ENCODE results near the gene CHCHD1.
"Not testable (repeated sequence)": the region's sequence is repeated elsewhere in the genome, so short reads cannot be mapped to it uniquely, and the experiment has no call there.

Gene CHCHD1

DNA sequence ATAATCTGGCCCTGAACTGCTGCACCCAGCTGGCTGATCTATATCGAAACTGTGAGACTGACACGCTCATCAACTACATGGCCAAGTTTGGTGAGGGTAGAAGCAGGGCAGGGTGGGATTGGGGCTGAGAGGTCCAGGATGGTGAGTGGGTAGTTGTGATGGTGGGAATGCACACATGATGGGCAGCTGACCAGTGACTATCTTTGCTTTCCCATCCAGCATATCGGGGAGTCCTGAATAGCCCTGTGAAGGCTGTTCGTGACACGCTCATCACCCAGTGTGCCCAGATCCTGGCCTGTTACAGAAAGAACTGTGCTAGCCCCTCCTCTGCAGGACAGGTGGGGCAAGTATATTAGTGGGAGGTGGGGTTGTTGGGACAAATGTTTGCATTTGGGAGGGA lies 12.5 kb upstream of the CHCHD1 start:
- no peak for DNase-seq

DNA sequence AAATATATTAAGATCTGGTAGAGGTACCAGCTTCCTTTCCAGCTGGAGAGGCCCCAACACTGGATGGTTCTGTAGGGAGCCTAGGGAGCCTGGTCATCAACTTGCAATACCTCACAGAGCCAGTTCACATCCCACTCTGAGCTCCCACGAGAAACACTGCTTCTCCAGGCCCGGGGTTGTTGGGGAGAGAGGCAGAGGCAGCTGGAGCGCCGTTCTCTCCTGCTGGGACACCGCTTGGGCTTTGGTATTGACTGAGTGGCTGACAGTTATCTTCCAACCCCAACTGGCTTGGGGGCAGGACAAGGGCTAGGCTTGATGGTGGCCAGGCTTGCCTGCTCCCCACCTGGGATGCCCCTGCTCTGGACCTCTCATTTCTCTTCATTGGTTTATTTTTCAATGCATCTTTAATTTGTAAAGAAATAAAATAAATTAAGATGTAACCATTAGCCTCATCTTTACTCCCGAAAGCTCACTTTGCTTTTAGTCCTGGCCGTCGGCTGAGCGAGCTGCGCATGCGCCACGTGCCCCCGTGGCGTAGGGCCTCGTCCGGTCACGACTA lies 10.0 kb upstream of the CHCHD1 start:
- DNase-seq = peak; percentile 53

DNA sequence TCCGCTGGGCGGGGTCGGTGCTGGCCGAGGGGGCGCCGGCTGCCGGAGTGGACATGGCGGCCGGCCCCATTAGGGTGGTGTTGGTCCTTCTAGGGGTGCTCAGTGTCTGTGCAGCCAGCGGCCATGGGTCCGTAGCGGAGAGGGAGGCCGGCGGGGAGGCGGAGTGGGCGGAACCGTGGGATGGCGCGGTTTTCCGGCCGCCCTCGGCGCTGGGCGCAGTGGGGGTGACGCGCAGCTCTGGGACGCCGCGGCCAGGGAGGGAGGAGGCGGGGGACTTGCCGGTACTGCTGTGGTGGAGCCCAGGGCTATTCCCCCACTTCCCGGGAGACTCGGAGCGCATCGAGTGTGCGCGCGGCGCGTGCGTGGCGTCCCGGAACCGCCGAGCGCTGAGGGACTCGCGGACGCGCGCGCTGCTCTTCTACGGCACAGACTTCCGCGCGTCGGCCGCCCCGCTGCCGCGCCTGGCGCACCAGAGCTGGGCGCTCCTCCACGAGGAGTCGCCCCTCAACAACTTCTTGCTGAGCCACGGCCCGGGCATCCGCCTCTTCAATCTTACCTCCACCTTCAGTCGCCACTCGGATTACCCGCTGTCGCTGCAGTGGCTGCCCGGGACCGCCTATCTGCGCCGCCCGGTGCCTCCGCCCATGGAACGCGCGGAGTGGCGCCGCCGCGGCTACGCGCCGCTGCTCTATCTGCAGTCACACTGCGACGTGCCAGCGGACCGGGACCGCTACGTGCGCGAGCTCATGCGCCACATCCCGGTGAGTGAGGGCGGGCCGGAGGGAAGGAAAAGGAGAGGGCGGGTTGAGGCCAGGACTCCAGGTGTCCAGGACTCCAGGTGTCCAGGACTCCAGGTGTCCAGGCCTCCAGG lies 9.3 kb upstream of the CHCHD1 start:
- no peak for DNase-seq

DNA sequence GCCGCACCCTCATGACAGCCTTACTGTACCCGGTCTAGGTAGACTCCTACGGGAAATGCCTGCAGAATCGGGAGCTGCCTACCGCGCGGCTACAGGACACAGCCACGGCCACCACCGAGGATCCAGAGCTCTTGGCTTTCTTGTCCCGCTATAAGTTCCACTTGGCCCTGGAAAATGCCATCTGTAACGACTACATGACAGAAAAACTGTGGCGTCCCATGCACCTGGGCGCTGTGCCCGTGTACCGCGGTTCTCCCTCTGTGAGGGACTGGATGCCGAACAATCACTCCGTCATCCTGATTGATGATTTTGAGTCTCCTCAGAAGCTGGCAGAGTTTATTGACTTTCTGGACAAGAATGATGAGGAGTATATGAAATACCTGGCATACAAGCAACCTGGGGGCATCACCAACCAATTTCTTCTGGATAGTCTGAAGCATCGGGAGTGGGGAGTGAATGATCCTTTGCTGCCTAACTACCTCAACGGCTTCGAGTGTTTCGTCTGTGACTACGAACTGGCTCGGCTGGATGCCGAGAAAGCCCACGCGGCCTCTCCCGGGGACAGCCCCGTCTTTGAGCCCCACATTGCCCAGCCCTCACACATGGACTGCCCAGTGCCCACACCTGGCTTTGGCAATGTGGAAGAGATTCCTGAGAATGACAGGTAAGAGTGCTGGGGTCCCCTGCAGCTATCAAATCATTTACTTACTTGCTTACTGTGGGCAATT lies 8.5 kb upstream of the CHCHD1 start:
- DNase-seq = no peak

DNA sequence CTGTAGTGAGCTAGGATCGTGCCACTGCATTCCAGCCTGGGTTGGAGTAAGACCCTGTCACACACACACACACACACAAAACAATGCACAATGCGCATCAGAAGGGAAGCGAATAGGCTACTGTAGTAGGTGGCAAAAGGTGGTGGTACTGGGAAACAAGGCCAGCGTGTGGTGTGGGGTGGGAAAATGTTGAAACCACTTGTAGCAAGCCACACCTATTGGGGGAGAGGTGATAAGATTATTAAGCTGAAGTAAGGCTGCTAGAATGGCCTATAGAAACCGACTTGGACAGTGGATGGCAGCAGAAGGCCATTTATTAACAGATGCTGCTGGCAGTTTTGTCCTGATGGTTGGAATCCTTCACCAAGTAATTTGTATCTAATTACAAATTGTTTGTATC lies 7.2 kb upstream of the CHCHD1 start:
- no peak for DNase-seq

DNA sequence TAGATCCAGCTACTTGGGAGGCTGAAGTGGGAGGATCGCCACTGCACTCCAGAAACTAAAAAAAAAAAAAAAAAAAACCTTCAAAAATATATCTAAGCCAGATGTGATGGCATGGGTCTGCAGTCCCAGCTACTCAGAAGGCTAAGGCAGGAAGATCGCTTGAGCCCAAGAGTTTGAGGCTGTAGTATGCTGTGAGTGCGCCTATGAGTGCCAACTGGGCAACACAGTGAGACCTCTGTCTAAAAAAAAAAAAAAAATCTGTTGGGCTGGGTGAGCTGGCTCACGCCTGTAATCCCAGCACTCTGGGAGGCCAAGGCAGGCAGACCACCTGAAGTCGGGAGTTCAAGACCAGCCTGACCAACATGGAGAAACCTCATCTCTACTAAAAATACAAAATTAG lies 2.8 kb upstream of the CHCHD1 start:
- no peak for DNase-seq

DNA sequence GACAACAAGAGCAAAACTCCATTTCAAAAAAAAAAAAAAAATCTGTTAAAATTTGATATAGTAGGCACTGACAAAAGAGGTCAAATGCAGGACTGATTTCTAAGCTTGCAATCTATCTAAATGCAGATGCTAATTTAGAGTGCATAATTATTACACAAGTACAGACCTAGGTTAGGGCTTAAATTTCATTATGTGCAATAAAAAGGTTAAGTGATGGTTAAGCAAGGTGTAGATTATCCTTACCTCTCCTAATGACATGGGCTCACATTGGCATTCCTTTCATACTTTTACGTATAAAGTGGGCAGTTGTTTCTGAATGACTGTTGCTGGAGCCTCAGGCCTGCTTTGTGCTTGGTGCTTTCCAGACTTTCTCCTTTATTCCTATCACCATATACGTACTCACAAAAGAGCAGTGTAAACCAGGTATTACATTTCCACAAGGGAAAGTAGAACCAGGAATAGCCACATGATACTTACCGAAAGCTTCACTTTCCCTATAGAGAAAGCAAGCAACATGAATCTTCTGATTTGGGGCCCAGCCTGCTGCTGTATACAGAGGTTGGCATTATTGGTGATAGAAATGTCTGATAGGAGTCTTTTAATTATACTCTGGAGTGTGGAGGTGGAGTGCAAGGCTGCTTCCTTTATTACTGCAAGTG lies 2.2 kb upstream of the CHCHD1 start:
- no peak for DNase-seq

DNA sequence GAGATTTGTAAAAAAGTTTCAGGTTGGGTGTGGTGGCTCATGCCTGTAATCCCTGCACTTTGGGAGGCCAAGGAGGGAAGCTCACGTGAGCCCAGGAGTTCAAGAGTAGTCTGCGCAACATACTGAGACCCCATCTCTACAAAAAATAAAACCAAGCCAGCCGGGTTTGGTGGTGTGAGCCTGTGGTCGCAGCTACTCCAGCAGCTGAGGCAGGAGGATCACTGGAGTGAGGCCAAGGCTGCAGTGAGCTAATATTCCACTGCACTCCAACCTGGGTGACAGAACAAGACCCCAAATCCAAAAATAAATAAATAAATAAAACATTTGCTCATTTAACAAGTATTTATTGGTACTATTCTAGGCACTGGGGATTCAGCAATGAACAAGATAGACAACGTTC lies 1.5 kb upstream of the CHCHD1 start:
- no peak for DNase-seq

DNA sequence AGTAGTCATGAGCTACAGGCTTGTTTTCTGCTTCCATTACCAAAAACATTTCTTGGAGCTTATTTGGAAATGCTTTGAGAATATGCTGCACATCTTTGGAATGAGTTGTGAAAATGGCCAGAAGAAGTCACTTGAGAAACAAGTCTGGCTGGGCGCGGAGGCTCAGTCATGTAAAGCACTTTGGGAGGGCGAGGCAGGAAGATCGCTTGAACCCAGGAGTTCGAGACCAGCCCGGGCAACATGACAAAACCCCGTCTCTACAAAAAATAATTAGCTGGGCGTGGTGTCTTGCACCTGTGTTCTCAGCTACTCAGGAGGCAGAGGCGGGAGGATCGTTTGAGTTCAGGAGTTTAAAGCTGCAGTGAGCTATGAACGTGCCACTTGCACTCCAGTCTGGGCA lies 882 bp upstream of the CHCHD1 start:
- DNase-seq = no peak

DNA sequence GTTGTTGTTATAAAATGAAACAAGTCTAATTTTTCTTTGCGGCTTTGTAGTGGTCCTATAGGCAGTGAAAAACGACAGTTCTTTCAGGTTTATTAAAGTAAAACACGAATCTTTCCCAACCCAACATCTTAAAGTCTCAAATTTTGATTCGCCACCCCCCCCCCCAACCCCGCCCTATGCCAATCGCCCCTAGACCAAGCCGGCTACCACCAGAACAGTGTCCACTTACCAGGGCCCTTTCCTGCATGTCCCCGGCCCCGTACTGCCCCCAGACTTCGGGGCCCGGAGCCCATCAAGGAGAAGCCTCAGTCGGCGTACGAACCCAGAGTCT lies 335 bp upstream of the CHCHD1 start:
- no peak for DNase-seq

DNA sequence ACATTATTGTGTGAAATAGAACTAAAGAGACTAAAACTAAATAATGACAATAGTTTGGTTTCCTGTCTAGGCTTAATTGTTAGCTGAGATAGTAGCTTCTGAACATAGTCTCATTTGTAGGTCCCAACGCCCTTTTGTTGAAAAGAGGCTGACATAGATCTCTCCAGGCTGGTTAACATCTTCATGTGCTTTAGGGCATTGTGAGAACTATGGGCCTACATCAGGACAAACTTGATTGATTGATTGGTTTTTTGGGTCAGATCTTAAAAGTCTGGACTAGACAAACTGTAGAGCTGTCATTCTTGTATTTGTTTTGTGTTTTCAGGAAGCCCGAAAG lies 869 bp downstream of the CHCHD1 start:
- no peak for DNase-seq

DNA sequence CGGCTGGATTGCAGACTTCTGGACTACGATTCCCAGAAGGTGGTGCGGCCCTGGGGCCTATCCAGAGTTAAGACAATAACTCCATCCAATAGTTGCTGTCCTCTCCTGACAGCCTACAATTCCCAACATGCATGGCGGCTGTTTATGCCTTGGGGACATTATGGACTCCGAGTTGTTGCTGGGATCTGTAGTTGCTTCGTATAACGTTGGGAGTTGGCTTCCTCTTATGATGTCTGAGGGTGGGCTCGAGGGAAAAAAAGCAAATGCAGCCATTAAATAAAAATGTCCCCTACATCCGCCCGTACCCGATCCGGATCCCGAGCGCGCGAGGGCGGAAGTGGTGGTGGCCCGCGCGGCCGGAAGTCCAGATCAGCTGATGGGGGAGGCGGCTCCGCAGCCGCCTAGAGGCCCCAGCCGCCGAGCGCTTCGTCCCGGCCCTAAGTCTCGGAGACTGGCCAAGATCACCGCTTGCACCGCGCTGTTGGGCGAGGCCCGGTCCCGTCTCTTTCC lies 3.4 kb downstream of the CHCHD1 start, which contains the start of gene ZSWIM8:
Gene ZSWIM8, plus strand, starts transcription at position 396 of the 510 bp plus-strand sequence. CDS start 273 bp downstream, outside the sequence.
- DNase-seq = peak; percentile 30

DNA sequence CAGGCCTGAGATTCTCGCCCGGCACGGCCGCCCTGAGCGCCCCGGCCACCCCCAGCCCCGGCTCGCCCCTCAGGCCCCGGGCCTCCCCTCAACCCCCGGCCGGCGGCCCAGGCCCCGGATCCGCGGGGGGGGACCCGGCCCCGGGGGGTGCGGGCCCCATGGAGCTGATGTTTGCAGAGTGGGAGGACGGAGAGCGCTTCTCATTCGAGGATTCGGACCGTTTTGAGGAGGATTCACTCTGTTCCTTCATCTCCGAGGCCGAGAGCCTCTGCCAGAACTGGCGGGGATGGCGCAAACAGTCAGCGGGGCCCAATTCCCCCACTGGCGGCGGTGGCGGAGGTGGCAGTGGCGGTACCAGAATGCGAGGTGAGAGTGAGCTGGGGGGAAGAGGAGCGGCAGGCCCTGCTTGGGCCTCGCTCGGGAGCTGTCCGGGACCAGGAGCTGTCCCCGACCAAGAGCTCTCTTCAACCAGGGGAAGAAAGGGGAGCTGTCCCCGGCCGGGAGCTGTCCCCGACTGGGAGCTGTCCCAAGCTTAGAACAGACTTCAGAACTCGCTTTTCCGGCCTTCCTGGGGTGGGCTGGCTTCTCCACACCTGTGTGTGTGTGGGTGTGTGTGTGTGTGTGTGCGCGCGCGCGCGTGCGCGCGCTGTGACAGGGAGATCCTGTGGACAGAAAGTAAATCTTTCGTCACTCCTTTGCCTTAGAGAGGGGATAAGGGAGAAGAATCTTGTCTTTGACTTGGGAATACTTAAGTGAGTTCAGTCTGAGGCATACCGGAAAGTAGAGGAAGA lies 4.1 kb downstream of the CHCHD1 start:
- DNase-seq = no peak

DNA sequence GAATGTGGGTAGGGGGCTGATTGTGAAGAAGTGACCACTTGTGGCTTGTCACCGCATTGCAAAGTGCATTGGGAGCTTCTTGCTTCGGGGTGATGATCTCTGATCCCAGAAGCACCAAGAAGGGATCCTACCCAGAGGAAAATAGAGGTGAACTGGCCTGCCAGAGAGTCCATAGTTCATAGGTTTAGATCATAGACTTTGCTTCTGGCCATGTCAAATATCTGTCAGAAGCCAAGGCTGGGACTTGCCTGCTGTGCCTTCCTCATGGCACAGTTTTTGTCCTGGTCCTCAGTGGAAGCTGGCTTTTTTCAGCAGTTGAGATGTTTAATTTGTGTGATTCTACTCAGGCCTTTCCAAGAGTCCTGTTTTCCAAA lies 4.7 kb downstream of the CHCHD1 start:
- no peak for DNase-seq

DNA sequence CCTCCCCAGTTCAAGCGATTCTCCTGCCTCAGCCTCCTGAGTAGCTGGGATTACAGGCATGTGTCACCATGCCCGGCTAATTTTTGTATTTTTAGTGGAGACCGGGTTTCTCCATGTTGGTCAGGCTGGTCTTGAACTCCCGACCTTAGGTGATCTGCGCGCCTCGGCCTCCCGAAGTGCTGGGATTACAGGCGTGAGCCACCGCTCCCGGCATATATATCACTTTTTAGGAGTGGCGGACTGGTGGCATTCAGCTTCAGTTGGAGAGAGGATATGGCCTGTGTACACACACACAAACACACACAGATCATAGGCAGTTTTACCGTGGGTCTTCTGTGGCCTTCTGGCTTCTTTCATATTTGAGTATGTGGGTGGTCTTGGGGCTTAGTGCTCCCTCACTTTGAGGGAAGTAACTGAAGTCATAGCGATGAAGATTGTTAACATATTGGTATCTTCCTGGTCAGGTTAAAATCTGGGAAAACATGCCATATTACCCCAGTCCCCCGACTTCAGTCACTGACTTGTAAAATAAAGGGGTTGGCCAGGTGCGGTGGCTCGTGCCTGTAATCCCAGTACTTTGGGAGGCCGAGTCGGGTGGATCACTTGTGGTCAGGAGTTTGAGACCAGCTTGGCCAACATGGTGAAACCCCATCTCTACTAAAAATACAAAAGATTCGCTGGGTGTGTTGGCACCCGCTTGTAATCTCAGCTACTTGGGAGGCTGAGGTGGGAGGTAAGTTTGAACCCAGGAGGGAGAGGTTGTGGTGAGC lies 5.4 kb downstream of the CHCHD1 start:
- DNase-seq = not testable (repeated sequence)

DNA sequence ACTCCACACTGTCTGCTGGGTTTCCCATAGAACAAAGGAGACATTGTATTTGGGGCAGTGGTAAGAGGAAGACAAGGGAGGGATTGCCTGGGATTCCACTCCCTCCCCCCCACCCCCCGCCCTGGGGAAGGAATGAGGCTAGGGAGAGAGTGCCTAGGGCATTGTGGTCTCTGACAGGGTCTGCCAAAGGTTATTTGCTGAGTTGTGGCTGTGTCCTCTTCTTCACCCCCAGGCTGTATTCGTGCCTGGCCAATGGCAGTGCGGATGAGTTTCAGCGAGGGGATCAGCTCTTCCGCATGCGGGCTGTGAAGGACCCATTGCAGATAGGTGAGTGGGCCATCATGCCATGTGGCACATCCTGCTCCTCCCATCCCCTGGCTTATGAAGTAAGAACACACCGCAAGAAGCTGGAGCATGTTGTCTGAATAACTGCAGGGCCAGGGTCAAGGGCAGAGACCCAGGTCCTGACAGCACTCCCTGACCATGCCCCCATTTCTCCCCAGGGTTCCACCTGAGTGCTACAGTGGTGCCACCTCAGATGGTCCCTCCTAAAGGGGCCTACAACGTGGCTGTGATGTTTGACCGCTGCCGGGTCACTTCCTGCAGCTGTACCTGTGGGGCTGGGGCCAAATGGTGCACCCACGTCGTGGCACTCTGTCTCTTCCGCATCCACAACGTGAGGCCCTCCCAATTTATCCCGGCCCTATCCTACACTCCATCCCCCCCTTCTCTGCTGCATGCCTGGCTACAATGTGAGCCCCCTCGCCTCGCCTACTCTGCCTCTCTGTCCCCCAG lies 7.2 kb downstream of the CHCHD1 start:
- DNase-seq = no peak

DNA sequence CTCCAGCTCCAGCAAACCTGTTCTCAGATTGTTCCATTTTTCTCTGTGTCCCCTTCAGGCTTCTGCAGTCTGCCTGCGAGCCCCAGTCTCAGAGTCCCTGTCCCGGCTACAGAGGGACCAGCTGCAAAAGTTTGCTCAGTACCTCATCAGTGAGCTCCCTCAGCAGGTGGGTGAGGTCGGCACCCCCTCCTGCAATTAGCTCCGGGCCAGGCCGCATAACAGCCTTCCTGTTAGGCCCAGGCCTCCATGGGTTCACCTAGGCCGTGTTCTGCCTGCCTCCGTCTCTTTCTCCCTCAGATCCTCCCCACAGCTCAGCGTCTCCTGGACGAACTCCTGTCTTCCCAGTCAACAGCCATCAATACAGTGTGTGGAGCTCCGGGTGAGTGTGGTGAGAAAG lies 7.8 kb downstream of the CHCHD1 start:
- DNase-seq = no peak

DNA sequence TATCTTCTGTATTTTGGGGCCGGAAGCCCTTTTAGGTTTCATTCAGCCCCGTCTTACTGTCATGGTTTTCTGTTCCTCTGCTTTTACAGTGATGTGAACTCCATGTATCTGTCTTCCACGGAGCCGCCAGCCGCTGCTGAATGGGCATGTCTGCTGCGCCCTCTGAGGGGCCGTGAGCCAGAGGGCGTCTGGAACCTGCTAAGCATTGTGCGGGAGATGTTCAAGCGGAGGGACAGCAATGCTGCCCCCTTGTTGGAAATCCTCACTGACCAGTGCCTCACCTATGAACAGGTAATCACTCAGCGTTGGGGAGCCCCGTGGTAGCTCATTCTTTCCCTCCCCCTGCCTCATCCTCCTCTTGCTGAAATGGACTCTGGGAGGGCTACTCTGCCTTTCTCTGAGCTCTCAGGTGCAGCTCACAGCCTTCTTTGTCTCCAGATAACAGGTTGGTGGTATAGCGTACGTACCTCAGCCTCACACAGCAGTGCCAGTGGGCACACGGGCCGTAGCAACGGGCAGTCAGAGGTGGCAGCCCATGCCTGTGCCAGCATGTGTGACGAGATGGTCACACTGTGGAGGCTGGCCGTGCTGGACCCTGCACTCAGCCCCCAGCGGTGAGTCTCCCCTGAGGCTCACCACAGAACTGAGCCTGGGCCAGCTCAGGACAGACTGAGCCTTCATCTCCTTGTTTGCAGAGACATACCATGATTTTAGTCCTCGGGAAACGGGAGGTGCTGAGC lies 9.2 kb downstream of the CHCHD1 start:
- no peak for DNase-seq

DNA sequence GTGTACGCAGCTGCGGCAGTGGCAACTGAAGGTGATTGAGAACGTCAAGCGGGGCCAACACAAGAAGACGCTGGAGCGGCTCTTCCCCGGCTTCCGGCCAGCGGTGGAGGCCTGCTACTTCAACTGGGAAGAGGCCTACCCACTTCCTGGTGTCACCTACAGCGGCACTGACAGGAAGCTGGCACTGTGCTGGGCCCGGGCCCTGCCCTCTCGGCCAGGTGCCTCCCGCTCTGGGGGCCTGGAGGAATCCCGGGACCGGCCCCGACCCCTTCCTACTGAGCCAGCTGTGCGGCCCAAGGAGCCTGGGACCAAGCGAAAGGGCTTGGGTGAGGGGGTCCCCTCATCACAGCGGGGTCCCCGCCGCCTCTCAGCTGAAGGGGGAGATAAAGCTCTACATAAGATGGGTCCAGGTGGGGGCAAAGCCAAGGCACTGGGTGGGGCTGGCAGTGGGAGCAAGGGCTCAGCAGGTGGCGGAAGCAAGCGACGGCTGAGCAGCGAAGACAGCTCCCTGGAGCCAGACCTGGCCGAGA lies 10.1 kb downstream of the CHCHD1 start:
- DNase-seq = no peak

DNA sequence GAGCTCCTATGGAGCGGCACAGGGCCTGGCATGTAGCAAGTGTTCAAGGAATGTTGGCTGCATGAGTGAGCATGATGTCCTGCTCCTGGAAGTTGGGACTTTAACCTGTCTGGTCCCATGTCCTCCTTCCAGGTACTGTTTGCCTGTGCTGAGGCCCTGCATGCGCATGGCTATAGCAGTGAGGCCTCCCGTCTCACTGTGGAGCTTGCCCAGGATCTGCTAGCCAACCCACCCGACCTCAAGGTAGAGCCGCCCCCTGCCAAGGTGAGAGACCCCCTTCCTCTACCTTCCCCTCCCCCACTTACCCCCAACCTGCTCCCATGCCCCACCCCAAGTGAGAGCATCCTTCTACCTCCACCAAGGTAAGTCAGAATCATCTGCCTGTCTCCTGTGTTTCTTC lies 11.6 kb downstream of the CHCHD1 start:
- no peak for DNase-seq

Data from cortex of kidney (tissue), 1 donor.